Thyroid gland (tissue), 4 donors: ENCODE data around the gene CCDC180.

Source experiments
- CTCF ChIP-seq, 6 experiments: fragments of 200-600 bp in 3 of 6; fragments of 450-650 bp in 3 of 6; sonication (generic) in 3 of 6; IDR thresholded peaks; one replicate each; pipeline ENCODE4 v1.5.1; 2016 to 2019; ENCODE audit warnings: antibody characterized with exemption in 6 of 6, mild to moderate bottlenecking in 2 of 6, inconsistent platforms in 1 of 6, moderate library complexity in 1 of 6
- POLR2A ChIP-seq, 2 donors: fragments of 450-650 bp; IDR thresholded peaks; one replicate each; pipeline ENCODE4 v1.6.1; 2017; ENCODE audit warnings: antibody characterized with exemption in 2 of 2, mild to moderate bottlenecking in 2 of 2, moderate library complexity in 1 of 2

DNA sequence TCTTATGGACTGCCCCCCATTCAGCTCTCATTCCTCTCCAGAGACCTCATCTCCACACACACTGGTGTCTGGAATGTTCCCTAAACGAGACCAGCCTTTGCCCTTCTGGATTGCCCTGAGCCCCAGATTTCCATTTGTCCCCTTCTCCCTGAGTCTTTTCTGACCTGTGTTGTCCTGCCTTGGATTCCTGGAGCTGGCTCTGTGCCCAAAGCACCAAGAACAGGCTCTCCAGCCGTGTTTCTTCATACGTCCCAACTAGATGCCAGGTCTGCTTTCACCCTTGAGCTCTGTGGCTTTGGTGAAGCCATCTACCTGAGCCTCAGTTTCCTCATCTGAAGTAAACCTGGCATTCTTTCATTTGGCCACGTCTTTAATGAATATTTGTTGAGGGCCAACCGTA, 6.3 kb downstream of the CCDC180 start:
- TF ChIP-seq CTCF (IDR thresholded peaks at IDR 0.05) (no peak), POLR2A (IDR thresholded peaks at IDR 0.05) (no peak)
